ENCODE results near the gene SDSL. TPM values are rescaled to one million over a fixed set of nuclear protein-coding genes. Genes with fewer than 3 reads are reported as not detected.

Gene SDSL
- total and polyA plus RNA-seq, 2 experiments from 2014 or later = not detected

GRCh38 chr12:113408756-113409298, 13.4 kb upstream of the SDSL start:
- ATAC-seq = no peak
- Mint-ChIP-seq H3K27ac (no peak overlapping the region), H3K36me3 (ENCODE audit: low read depth) (no peaks in the 10 kb centered on the region), H3K4me3 (no peak overlapping the region), H3K4me1 (peaks cover 22% of the 10 kb centered on the region), H3K9me3 (no peaks in the 10 kb centered on the region), H3K27me3 (ENCODE audit: insufficient read depth, low read depth, poor library complexity) (peaks cover 4% of the 10 kb centered on the region)
- Histone ChIP-seq H3K4me2 (no peak overlapping the region), H3K4me3 (no peak overlapping the region), H3K27ac (ENCODE audit: low read depth) (no peak overlapping the region), H3K36me3 (ENCODE audit: insufficient read depth) (no peaks in the 10 kb centered on the region), H3K27me3 (ENCODE audit: insufficient read depth) (no peaks in the 10 kb centered on the region), H3K4me1 (ENCODE audit: insufficient read depth) (peaks cover 25% of the 10 kb centered on the region), H3F3A (replicated peaks; ENCODE audit: low read depth) (no peaks in the 10 kb centered on the region), H4K20me1 (replicated peaks; ENCODE audit: insufficient read depth) (no peaks in the 10 kb centered on the region), H2AFZ (no peak overlapping the region), H3K79me2 (replicated peaks; ENCODE audit: insufficient read depth) (no peaks in the 10 kb centered on the region), H3K9me2 (ENCODE audit: insufficient read depth) (no peaks in the 10 kb centered on the region)
- TF ChIP-seq EZH2phosphoT487 (IDR thresholded peaks at IDR 0.05; ENCODE audit: unreplicated experiment) (no peak), REST (IDR thresholded peaks at IDR 0.05; ENCODE audit: unreplicated experiment) (no peak), ZNF114 (CRISPR knock-in tag; IDR thresholded peaks at IDR 0.05) (no peak), ZNF331 (CRISPR knock-in tag; IDR thresholded peaks at IDR 0.05; ENCODE audit: low read depth) (no peak), ZNF462 (CRISPR knock-in tag; IDR thresholded peaks at IDR 0.05) (no peak), NANOG (IDR thresholded peaks at IDR 0.05; ENCODE audit: borderline replicate concordance) (no peak), CTCF (conservative IDR thresholded peaks at IDR 0.05; ENCODE audit: low read depth in 2 of 2) (no peak), EZH2 (IDR thresholded peaks at IDR 0.05; ENCODE audit: low read depth, unreplicated experiment) (no peak)
- no peak for DNase-seq (ENCODE audit: low spot score)

Measured in GM23338 (cell line).